NB4 (cell line): ENCODE results near the gene ZNF791.
A peak's percentile ranks its signal among the peaks of the same experiment; 100 is the strongest.
"Not testable (repeated sequence)": the region's sequence is repeated elsewhere in the genome, so short reads cannot be mapped to it uniquely, and the experiment has no call there.

Experiments
- DNase-seq: peaks from one replicate; pipeline ENCODE4 v3.0.0; 2010; ENCODE audit warnings: low read depth
- H3K4me3 ChIP-seq: one replicate; pipeline ENCODE4 v1.5.1; 2011; ENCODE audit warnings: mild to moderate bottlenecking, low read depth, low read length, moderate library complexity
- CTCF ChIP-seq: IDR thresholded peaks from one replicate; pipeline ENCODE4 v1.5.1; 2012; ENCODE audit warnings: low read depth, low read length
- MAX ChIP-seq: IDR thresholded peaks from 2 replicates; pipeline ENCODE4 v1.6.1; 2011; ENCODE audit warnings: low read depth, low read length
- MYC ChIP-seq: IDR thresholded peaks from 2 replicates; pipeline ENCODE4 v1.6.1; 2011; ENCODE audit warnings: low read depth, low read length
- POLR2A ChIP-seq: IDR thresholded peaks from 2 replicates; pipeline ENCODE4 v1.6.1; 2011; ENCODE audit warnings: mild to moderate bottlenecking; ENCODE audit not compliant: insufficient read length; ENCODE audit errors: extremely low read depth

The ZNF791 gene

GRCh38 chr19:12641456-12641855, 30.7 kb downstream of the ZNF791 start:
- no peak for DNase-seq

GRCh38 chr19:12642506-12642905, 31.8 kb downstream of the ZNF791 start:
- no peak overlapping the region for H3K4me3 ChIP-seq
- no peak for DNase-seq
- TF ChIP-seq CTCF (no peak), POLR2A (no peak)

More at GRCh38 chr19:12641456-12641855, 30.7 kb downstream of the ZNF791 start:
- no peak overlapping the region for H3K4me3 ChIP-seq
- no peak for TF ChIP-seq MAX
- no peak for TF ChIP-seq CTCF
- no peak for TF ChIP-seq MYC
- no peak for TF ChIP-seq POLR2A

GRCh38 chr19:12643716-12644115, 33.0 kb downstream of the ZNF791 start:
- DNase-seq, H3K4me3 ChIP-seq: not testable (repeated sequence)

- TF ChIP-seq MAX (no peak), CTCF (no peak), POLR2A (no peak), MYC (no peak)
- DNase-seq, result peak; percentile 25
These were observed 35.8 kb downstream of the ZNF791 start for GRCh38 chr19:12646551-12646950.

GRCh38 chr19:12647047-12647446, 36.3 kb downstream of the ZNF791 start:
- DNase-seq, result no peak
- no peak overlapping the region for H3K4me3 ChIP-seq
- TF ChIP-seq MAX, result no peak
- no peak for TF ChIP-seq POLR2A
- no peak for TF ChIP-seq CTCF
- no peak for TF ChIP-seq MYC

More at GRCh38 chr19:12646551-12646950, 35.8 kb downstream of the ZNF791 start:
- no peak overlapping the region for H3K4me3 ChIP-seq

GRCh38 chr19:12647490-12648071, 36.9 kb downstream of the ZNF791 start:
- no peak overlapping the region for H3K4me3 ChIP-seq
- peak; percentile 23 for DNase-seq
- TF ChIP-seq CTCF (no peak), MYC (no peak), MAX (no peak), POLR2A (no peak)
